Measurements from ENCODE around the gene UBE2H.

Gene UBE2H

GRCh38 chr7:129783584-129783919 lies 169.2 kb downstream of the UBE2H start:
- no peak for DNase-seq

GRCh38 chr7:129782818-129783583 lies 169.8 kb downstream of the UBE2H start:
- no peak for DNase-seq

- peak; percentile 78 for DNase-seq
Observed at GRCh38 chr7:129781928-129782817, 170.6 kb downstream of the UBE2H start.

GRCh38 chr7:129780974-129781927 lies 171.5 kb downstream of the UBE2H start:
- peak; percentile 95 for DNase-seq
